ES-I3 (cell line): Measurements from ENCODE around the gene MYB.

ENCODE experiments used
- H3K36me3 ChIP-seq: 2 replicates; pipeline ENCODE4 v1.6.1; 2013; ENCODE audit warnings: mild to moderate bottlenecking, low read length, control low read depth, moderate library complexity; ENCODE audit not compliant: insufficient read depth
- H3K4me1 ChIP-seq: 2 replicates; pipeline ENCODE4 v1.6.1; 2013; ENCODE audit warnings: mild to moderate bottlenecking, control low read depth, low read length; ENCODE audit not compliant: insufficient read depth
- H3K9ac ChIP-seq: 2 replicates; pipeline ENCODE4 v1.6.1; 2013; ENCODE audit warnings: low read depth, mild to moderate bottlenecking, low read length, moderate library complexity
- H3K9me3 ChIP-seq: 2 replicates; pipeline ENCODE4 v1.6.1; 2013; ENCODE audit warnings: mild to moderate bottlenecking, low read length, moderate library complexity; ENCODE audit not compliant: control insufficient read depth, insufficient read depth

Gene MYB

GRCh38 chr6:135250751-135251497, 69.8 kb downstream of the MYB start:
- Histone ChIP-seq H3K9ac (no peak overlapping the region), H3K36me3 (no peaks in the 10 kb centered on the region), H3K9me3 (no peaks in the 10 kb centered on the region)

GRCh38 chr6:135251498-135252441, 70.7 kb downstream of the MYB start:
- Histone ChIP-seq H3K9ac (no peak overlapping the region), H3K4me1 (peaks cover 29% of the 10 kb centered on the region), H3K9me3 (no peaks in the 10 kb centered on the region), H3K36me3 (no peaks in the 10 kb centered on the region)

More at GRCh38 chr6:135250751-135251497, 69.8 kb downstream of the MYB start:
- peaks cover 29% of the 10 kb centered on the region for H3K4me1 ChIP-seq

GRCh38 chr6:135254471-135254870, 73.4 kb downstream of the MYB start:
- Histone ChIP-seq H3K4me1 (peaks cover 26% of the 10 kb centered on the region), H3K9ac (no peak overlapping the region), H3K9me3 (no peaks in the 10 kb centered on the region), H3K36me3 (no peaks in the 10 kb centered on the region)

- H3K36me3 ChIP-seq = no peaks in the 10 kb centered on the region
- no peak overlapping the region for H3K9ac ChIP-seq
- H3K4me1 ChIP-seq = peaks cover 10% of the 10 kb centered on the region
- no peaks in the 10 kb centered on the region for H3K9me3 ChIP-seq
Observed at GRCh38 chr6:135256866-135257265, 75.8 kb downstream of the MYB start.

GRCh38 chr6:135257631-135258405, 76.7 kb downstream of the MYB start:
- H3K9ac ChIP-seq = no peak overlapping the region
- H3K9me3 ChIP-seq = no peaks in the 10 kb centered on the region
- no peaks in the 10 kb centered on the region for H3K36me3 ChIP-seq
- H3K4me1 ChIP-seq = peaks cover under 1% of the 10 kb centered on the region; the same call in 1 of the 2 replicates

GRCh38 chr6:135258970-135259369, 77.9 kb downstream of the MYB start:
- Histone ChIP-seq H3K36me3 (no peaks in the 10 kb centered on the region), H3K9me3 (no peaks in the 10 kb centered on the region), H3K9ac (no peak overlapping the region), H3K4me1 (no peaks in the 10 kb centered on the region)

GRCh38 chr6:135260612-135261011, 79.5 kb downstream of the MYB start:
- no peak overlapping the region for H3K9ac ChIP-seq
- H3K9me3 ChIP-seq = no peaks in the 10 kb centered on the region
- H3K36me3 ChIP-seq = no peaks in the 10 kb centered on the region
- no peaks in the 10 kb centered on the region for H3K4me1 ChIP-seq

GRCh38 chr6:135261872-135262725, 81.0 kb downstream of the MYB start:
- H3K36me3 ChIP-seq = no peaks in the 10 kb centered on the region
- no peaks in the 10 kb centered on the region for H3K9me3 ChIP-seq
- H3K4me1 ChIP-seq = no peaks in the 10 kb centered on the region
- H3K9ac ChIP-seq = no peak overlapping the region

- no peaks in the 10 kb centered on the region for H3K4me1 ChIP-seq
- H3K9me3 ChIP-seq = no peaks in the 10 kb centered on the region
- no peaks in the 10 kb centered on the region for H3K36me3 ChIP-seq
- no peak overlapping the region for H3K9ac ChIP-seq
Observed at GRCh38 chr6:135265278-135265677, 84.2 kb downstream of the MYB start.

GRCh38 chr6:135266675-135267074, 85.6 kb downstream of the MYB start:
- no peaks in the 10 kb centered on the region for H3K36me3 ChIP-seq
- H3K9me3 ChIP-seq = no peaks in the 10 kb centered on the region
- peaks cover 9% of the 10 kb centered on the region for H3K4me1 ChIP-seq
- no peak overlapping the region for H3K9ac ChIP-seq

GRCh38 chr6:135267085-135267484, 86.0 kb downstream of the MYB start:
- H3K4me1 ChIP-seq = peaks cover 11% of the 10 kb centered on the region
- H3K36me3 ChIP-seq = no peaks in the 10 kb centered on the region
- no peaks in the 10 kb centered on the region for H3K9me3 ChIP-seq
- H3K9ac ChIP-seq = no peak overlapping the region

GRCh38 chr6:135268263-135268662, 87.2 kb downstream of the MYB start:
- Histone ChIP-seq H3K9ac (no peak overlapping the region), H3K4me1 (peaks cover 11% of the 10 kb centered on the region), H3K36me3 (no peaks in the 10 kb centered on the region), H3K9me3 (no peaks in the 10 kb centered on the region)

GRCh38 chr6:135268740-135269139, 87.6 kb downstream of the MYB start:
- Histone ChIP-seq H3K9ac (no peak overlapping the region), H3K36me3 (no peaks in the 10 kb centered on the region), H3K4me1 (peaks cover 11% of the 10 kb centered on the region), H3K9me3 (no peaks in the 10 kb centered on the region)
